Measurements from ENCODE around the gene LMOD1.

Gene LMOD1

GRCh38 chr1:201883786-201884185 lies 62.6 kb downstream of the LMOD1 start:
- CTCF ChIA-PET = interaction anchor here (0.6 to 5.2 kb wide), 4 partner anchors 12 to 103 kb away, joined by 3 to 52 read pairs (median 10); no protein-coding TSS in a partner anchor
- peak overlapping the region; percentile 76 for H3K27ac ChIP-seq
- TF ChIP-seq, protein P1, sequence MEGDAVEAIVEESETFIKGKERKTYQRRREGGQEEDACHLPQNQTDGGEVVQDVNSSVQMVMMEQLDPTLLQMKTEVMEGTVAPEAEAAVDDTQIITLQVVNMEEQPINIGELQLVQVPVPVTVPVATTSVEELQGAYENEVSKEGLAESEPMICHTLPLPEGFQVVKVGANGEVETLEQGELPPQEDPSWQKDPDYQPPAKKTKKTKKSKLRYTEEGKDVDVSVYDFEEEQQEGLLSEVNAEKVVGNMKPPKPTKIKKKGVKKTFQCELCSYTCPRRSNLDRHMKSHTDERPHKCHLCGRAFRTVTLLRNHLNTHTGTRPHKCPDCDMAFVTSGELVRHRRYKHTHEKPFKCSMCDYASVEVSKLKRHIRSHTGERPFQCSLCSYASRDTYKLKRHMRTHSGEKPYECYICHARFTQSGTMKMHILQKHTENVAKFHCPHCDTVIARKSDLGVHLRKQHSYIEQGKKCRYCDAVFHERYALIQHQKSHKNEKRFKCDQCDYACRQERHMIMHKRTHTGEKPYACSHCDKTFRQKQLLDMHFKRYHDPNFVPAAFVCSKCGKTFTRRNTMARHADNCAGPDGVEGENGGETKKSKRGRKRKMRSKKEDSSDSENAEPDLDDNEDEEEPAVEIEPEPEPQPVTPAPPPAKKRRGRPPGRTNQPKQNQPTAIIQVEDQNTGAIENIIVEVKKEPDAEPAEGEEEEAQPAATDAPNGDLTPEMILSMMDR (conservative IDR thresholded peaks at IDR 0.05; ENCODE audit: low read depth) = no peak
- DNase-seq (ENCODE audit: low spot score) = peak; percentile 82
- POLR2A ChIA-PET (ENCODE audit: low non-redundant PET) = no interaction called here

DNA sequence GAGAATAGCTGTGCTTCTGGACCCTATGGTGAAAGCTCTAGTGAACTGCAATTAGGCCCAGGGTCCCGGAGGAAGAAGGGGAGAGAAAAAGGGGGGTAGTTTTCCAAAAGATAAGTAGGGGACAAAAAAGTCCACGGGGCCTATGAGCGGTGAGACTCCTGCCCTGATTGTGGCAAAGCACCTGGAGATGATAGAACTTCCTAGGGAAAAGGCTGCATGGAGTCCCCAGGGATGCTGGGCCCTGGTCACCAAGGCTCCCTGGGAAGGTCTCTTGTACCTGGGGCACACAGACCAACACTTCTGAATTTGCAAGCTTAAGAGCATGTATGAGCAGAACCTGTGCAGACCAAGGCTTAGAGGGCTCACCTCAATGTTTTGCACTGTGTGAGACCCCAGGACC lies 63.1 kb downstream of the LMOD1 start:
- H3K27ac ChIP-seq = peak overlapping the region; percentile 76
- TF ChIP-seq, protein P1 (conservative IDR thresholded peaks at IDR 0.05; ENCODE audit: low read depth) = no peak
- POLR2A ChIA-PET (ENCODE audit: low non-redundant PET) = no interaction called here
- no peak for DNase-seq (ENCODE audit: low spot score)
- CTCF ChIA-PET = interaction anchor here (0.6 to 5.2 kb wide), 8 partner anchors 11 to 324 kb away, joined by 3 to 52 read pairs (median 4); no protein-coding TSS in a partner anchor

- TF ChIP-seq, protein P1 (conservative IDR thresholded peaks at IDR 0.05; ENCODE audit: low read depth) = no peak
Measured at GRCh38 chr1:201882665-201883132, 63.6 kb downstream of the LMOD1 start.

DNA sequence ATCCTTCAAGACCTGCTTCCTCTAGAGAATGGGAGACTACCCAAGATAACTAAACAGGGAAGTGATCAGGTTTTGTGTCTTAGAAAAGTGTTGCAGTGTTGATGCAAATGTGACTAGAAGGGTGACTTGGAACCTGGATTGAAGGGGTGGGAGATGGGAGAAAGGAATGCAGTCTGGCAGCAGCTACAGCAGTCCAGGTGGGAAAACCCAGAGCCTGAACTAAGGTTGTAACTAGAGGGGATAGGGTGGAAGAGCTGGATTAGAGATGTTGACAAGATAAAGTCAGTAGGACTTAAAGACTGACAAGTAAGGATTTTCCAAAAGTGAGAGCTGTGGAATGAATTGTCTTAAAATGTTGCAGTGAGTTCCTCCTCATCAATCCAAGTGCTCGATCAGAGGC lies 64.7 kb downstream of the LMOD1 start:
- H3K27ac ChIP-seq = no peak overlapping the region
- ChIA-PET CTCF (interaction anchor here (0.6 to 5.2 kb wide), 6 partner anchors 12 to 118 kb away, joined by 3 to 52 read pairs (median 5); no protein-coding TSS in a partner anchor), POLR2A (ENCODE audit: low non-redundant PET) (no interaction called here)
- TF ChIP-seq, protein P1 (conservative IDR thresholded peaks at IDR 0.05; ENCODE audit: low read depth) = no peak
- DNase-seq (ENCODE audit: low spot score) = no peak

More at GRCh38 chr1:201882665-201883132, 63.6 kb downstream of the LMOD1 start:
- peak overlapping the region; percentile 76 for H3K27ac ChIP-seq
- DNase-seq (ENCODE audit: low spot score) = peak; percentile 95
- CTCF ChIA-PET = interaction anchor here (0.6 to 5.2 kb wide), 9 partner anchors 10 to 323 kb away, joined by 3 to 52 read pairs (median 4); no protein-coding TSS in a partner anchor
- POLR2A ChIA-PET (ENCODE audit: low non-redundant PET) = interaction anchor here (0.5 to 0.6 kb wide), 2 partner anchors 98 to 232 kb away, joined by 3 to 4 read pairs; no protein-coding TSS in a partner anchor

- no peak for DNase-seq (ENCODE audit: low spot score)
- TF ChIP-seq, protein P1 (conservative IDR thresholded peaks at IDR 0.05; ENCODE audit: low read depth) = no peak
- ChIA-PET CTCF (interaction anchor here (0.6 to 5.2 kb wide), 7 partner anchors 12 to 254 kb away, joined by 3 to 52 read pairs (median 6); no protein-coding TSS in a partner anchor), POLR2A (ENCODE audit: low non-redundant PET) (no interaction called here)
- H3K27ac ChIP-seq = no peak overlapping the region
Measured at GRCh38 chr1:201880928-201881571, 65.3 kb downstream of the LMOD1 start.

- ChIA-PET CTCF (interaction anchor here (0.5 to 2.0 kb wide), 18 partner anchors 9 to 1439 kb away, joined by 3 to 13 read pairs (median 3); partner anchors contain the start of genes IPO9 and SHISA4), POLR2A (ENCODE audit: low non-redundant PET) (interaction anchor here (0.6 kb wide), 1 partner anchor 8 kb away, joined by 4 read pairs; no protein-coding TSS in a partner anchor)
- peak overlapping the region; percentile 53 for H3K27ac ChIP-seq
- peak; percentile 75 for DNase-seq (ENCODE audit: low spot score)
- TF ChIP-seq, protein P1 (conservative IDR thresholded peaks at IDR 0.05; ENCODE audit: low read depth) = peak; percentile 73
Measured at GRCh38 chr1:201877877-201878401, 68.4 kb downstream of the LMOD1 start.

Measured in RWPE1 (cell line).